DMS153 treated with DMSO at 0.1 percent for 48 hours (cell line): ENCODE data around the gene ITPRIP.
A peak's percentile ranks its signal among the peaks of the same experiment; 100 is the strongest.

Experiments
- DNase-seq: peaks from one replicate; lab custom pipeline; 2025; ENCODE audit not compliant: unreplicated experiment; lab: John Stamatoyannopoulos, UW

ITPRIP gene, protein sequence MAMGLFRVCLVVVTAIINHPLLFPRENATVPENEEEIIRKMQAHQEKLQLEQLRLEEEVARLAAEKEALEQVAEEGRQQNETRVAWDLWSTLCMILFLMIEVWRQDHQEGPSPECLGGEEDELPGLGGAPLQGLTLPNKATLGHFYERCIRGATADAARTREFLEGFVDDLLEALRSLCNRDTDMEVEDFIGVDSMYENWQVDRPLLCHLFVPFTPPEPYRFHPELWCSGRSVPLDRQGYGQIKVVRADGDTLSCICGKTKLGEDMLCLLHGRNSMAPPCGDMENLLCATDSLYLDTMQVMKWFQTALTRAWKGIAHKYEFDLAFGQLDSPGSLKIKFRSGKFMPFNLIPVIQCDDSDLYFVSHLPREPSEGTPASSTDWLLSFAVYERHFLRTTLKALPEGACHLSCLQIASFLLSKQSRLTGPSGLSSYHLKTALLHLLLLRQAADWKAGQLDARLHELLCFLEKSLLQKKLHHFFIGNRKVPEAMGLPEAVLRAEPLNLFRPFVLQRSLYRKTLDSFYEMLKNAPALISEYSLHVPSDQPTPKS

GRCh38 chr10:104337985-104338735 is at the start of gene ITPRIP:
ITPRIP (minus strand) TSS chr10:104338465; CDS start chr10:104316051, 22,414 bp downstream.
- peak; percentile 20 for DNase-seq

DNA sequence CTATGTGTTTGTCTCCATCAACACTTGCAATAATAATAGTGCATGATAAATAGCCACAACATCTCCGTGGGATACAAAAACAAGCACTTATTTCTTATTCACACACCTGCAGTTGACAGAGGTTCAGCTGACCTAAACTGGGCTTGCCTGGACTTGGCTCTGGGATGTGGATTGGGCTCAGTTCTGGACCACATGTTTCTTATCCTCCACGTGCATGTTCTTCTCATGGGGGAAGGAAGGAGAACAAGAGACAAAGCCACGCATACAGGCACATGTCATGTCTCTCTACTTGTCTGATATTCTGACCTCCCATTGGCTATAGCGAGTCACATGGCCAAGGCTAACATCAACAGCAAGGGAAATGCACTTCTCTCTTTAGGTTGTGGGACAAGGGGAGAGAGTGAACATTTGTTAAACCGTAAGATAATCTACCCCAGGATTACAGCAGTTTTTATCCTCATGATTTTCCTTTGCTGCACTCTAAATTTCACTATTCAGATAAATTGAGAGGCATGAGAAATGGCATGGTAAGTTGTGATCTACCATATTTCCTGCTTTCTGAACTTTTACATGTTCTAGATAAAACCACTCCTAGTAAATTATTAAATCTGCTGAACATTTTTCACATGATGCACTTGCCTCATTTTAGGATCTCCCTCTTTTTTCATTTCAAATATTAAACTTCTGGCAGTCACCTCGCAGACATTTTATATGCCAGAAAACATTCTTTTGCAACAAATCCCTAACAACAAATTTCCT is 49.0 kb upstream of the ITPRIP start:
- DNase-seq, result no peak

- no peak for DNase-seq
Observed at GRCh38 chr10:104380336-104380735, 42.1 kb upstream of the ITPRIP start.

GRCh38 chr10:104376784-104377300 is 38.6 kb upstream of the ITPRIP start:
- no peak for DNase-seq

GRCh38 chr10:104374591-104374990 is 36.3 kb upstream of the ITPRIP start:
- no peak for DNase-seq

GRCh38 chr10:104371753-104372152 is 33.5 kb upstream of the ITPRIP start:
- no peak for DNase-seq

GRCh38 chr10:104368381-104368780 is 30.1 kb upstream of the ITPRIP start:
- no peak for DNase-seq

DNA sequence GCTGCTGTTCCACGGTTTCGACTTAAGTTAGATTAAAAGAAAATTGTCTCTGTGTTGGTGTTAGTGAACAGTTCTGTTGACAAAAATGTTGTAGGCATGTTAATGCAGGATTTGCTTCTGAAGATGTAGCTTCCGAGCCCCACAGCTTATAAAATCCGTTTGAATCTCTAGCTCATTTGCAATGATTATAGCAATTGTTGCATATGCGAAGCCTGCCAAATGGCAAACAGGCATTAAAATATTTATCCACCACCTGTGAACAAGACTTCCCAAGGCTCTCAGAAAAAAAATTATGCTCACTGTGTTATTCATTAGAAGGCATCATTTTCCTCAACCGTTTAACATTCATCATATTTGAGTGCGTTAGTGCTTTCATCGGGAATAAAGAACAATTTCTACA is 29.6 kb upstream of the ITPRIP start:
- DNase-seq, result no peak

- no peak for DNase-seq
Observed at GRCh38 chr10:104359811-104360210, 21.5 kb upstream of the ITPRIP start.

DNA sequence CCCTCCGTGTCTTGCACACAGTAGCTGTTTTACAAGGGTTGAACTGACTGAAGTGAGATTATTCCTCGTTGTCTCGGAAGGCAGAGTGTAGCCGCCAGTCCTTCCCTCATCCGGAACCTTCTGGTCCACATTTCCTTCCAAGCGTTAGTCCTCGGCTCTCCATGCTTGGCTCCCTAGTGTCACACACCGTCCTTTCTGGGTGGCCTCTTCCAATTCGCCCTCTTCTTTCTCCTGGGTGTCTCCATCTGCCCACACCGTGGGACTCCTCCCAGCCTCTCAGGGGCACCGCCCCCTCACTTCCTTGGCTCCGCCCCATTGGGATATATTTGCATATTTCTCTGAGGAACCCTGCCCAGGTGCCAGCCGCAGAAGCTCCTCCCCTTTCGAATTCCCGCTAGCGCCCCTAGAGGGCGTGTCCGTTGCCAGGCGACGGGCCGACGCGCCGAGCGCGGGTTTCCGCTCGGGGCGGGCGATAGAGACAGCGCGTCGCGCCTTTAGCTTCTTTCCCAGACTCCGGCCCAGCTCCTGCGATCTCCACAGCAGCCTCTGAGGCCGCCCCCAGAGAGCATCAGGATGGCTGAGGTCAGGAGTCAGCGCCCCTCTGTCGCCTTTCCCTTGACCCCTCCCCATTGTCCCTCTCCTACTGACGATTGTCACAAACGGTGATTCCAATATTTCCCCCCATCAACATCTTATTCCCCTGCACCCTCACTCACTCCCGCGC is 15.2 kb upstream of the ITPRIP start, which contains the start of gene CFAP58:
CFAP58 (plus strand) TSS at position 509 of the 724 bp plus-strand sequence; CDS start at position 574, 65 bp downstream.
- peak; percentile 92 for DNase-seq

DNA sequence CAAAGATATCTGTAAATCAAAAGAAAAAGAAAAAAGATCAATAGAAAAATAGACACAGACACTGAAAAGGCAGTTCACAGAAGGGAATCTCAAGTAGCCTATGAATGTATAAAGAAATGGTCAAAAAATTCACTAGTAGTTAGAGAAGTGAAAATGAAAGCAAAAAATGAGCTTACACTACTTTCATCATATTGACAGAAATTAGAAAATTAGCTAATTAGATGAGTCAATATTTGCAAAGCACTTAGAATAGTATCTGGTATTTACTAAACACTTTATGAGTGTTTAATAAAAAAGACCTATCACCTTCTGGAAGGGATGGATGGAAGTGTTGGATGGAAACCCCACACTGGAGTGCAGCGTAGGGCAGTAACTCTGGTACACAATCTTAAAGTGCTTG is 13.7 kb upstream of the ITPRIP start:
- DNase-seq, result no peak

GRCh38 chr10:104351061-104351702 is 12.9 kb upstream of the ITPRIP start:
- no peak for DNase-seq

- peak; percentile 73 for DNase-seq
Observed at GRCh38 chr10:104350127-104350635, 11.9 kb upstream of the ITPRIP start.

DNA sequence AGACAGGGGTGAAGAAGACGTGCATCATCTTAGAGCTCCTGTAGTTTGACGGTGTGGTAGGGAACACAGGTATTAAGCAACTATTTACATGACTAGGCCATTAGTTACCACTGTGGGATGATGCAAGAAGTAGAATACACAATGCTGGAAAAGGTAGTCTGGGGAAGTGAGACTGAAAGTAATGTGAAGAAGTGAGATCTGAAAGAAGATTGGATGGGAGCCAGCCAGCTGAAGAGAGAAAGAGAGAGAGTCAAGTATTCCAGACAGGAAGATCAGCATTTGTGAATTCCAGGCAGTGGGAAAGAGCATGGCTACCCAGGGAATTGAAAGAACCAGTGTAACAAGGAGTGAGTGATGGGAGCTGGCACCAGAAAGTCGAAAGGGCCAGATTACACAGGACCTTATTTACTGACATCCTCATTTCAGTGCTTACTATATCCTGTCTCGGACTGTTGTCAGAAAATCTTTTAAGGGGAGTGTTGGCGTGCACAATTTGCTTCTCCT is 11.4 kb upstream of the ITPRIP start:
- no peak for DNase-seq

DNA sequence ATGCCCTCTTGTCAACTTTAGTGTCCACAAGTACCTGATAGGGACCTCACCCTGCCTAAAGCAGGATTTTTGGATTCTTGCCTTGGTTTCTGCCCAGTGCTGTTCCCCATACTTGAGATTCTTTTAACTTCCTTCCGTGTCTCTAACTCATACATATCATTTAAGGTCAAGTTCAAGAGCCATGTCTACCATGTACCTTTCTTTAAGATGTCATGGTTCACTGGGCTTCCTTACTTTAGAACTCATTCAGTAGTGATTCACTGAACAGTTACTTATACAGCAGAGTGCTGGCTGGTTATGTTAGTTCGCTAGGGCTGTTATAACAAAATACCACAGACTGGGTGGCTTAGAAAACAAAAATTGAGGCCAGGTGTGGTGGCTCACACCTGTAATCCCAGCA is 10.3 kb upstream of the ITPRIP start:
- DNase-seq, result no peak

- DNase-seq, result no peak
Observed at GRCh38 chr10:104347295-104348045, 9.2 kb upstream of the ITPRIP start.

- no peak for DNase-seq
Observed at GRCh38 chr10:104345941-104346340, 7.7 kb upstream of the ITPRIP start.

DNA sequence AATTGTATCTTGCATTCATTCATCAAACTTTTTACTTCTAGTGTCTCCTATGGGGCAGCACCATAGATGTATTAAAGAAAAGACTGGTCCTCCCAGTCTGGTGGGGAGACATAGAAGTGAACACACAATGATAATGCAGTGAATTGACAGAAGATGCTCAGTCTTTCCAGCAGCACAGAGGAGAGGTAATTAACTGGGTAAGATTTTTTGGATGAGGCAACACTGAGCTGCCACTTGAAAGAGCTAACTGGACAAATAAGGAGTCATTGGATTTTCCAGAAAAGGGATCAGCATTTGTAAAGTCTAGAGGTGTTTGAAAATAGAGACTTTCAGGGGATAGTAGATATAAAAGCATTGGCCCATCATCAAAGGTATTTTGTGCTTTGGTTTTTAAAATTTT is 7.2 kb upstream of the ITPRIP start:
- no peak for DNase-seq

DNA sequence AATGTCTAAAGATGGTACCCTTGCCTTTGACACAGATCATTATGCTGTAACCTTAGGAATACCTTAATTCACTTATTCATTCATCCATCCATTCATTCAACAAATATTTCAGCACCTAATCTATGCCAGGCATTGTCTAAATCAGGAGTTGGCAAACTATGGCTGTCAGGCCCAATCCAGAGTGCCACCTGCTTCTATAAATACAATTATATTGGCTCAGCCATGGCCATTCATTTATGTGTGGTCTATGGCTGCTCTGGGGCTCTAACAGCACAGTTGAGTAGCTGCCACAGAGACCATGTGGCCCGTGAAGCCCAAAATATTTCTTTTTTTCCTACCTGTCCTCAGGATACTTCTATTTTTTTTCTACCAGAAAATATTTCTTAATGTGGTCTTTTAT is 6.0 kb upstream of the ITPRIP start:
- no peak for DNase-seq
